HG02840 (cell line): Measurements from ENCODE around the gene HDAC4.

ENCODE experiments used
- ATAC-seq: cut with Tn5 transposase; IDR thresholded peaks from one replicate; pipeline ENCODE4 v1.9.1; 2021; ENCODE audit warnings: mild to moderate bottlenecking, moderate library complexity, moderate number of reproducible peaks; ENCODE audit not compliant: unreplicated experiment, low FRiP score

The HDAC4 gene

GRCh38 chr2:239013678-239013976 is 387.2 kb downstream of the HDAC4 start:
- ATAC-seq = no peak

GRCh38 chr2:239012936-239013677 is 387.7 kb downstream of the HDAC4 start:
- ATAC-seq = no peak

GRCh38 chr2:239012228-239012627 is 388.6 kb downstream of the HDAC4 start:
- ATAC-seq = no peak

- no peak for ATAC-seq
These were observed 391.2 kb downstream of the HDAC4 start for GRCh38 chr2:239009589-239009961.

- no peak for ATAC-seq
These were observed 391.9 kb downstream of the HDAC4 start for GRCh38 chr2:239008677-239009588.

- ATAC-seq = no peak
These were observed 392.8 kb downstream of the HDAC4 start for GRCh38 chr2:239008004-239008403.

GRCh38 chr2:239006622-239007285 is 394.1 kb downstream of the HDAC4 start:
- ATAC-seq = no peak

- no peak for ATAC-seq
These were observed 395.2 kb downstream of the HDAC4 start for GRCh38 chr2:239005586-239005985.

- no peak for ATAC-seq
These were observed 396.4 kb downstream of the HDAC4 start for GRCh38 chr2:239004274-239005015.

- ATAC-seq = no peak
These were observed 397.1 kb downstream of the HDAC4 start for GRCh38 chr2:239003624-239004273.

- ATAC-seq = no peak
These were observed 397.7 kb downstream of the HDAC4 start for GRCh38 chr2:239002954-239003623.

- ATAC-seq = no peak
These were observed 398.2 kb downstream of the HDAC4 start for GRCh38 chr2:239002591-239002953.

GRCh38 chr2:239001794-239002193 is 399.0 kb downstream of the HDAC4 start:
- no peak for ATAC-seq

GRCh38 chr2:239000500-239001073 is 400.2 kb downstream of the HDAC4 start:
- no peak for ATAC-seq

- no peak for ATAC-seq
These were observed 400.7 kb downstream of the HDAC4 start for GRCh38 chr2:239000089-239000488.

GRCh38 chr2:238999291-238999741 is 401.5 kb downstream of the HDAC4 start:
- no peak for ATAC-seq

GRCh38 chr2:238998801-238999200 is 402.0 kb downstream of the HDAC4 start:
- ATAC-seq = no peak
